HG03439 (cell line): ENCODE results near the gene INHBC.

Experiments used
- ATAC-seq: cut with Tn5 transposase; IDR thresholded peaks from one replicate; pipeline ENCODE4 v1.9.1; 2021; ENCODE audit warnings: mild to moderate bottlenecking, moderate library complexity; ENCODE audit not compliant: unreplicated experiment

Gene INHBC

GRCh38 chr12:57452937-57453509, 18.4 kb downstream of the INHBC start:
- ATAC-seq: no peak

GRCh38 chr12:57454213-57454565, 19.6 kb downstream of the INHBC start:
- no peak for ATAC-seq

GRCh38 chr12:57454566-57455373, 20.2 kb downstream of the INHBC start, which contains the start of gene INHBE:
INHBE (plus strand) TSS chr12:57455307; CDS start chr12:57455537, 230 bp downstream.
- no peak for ATAC-seq

- no peak for ATAC-seq
Measured at GRCh38 chr12:57455374-57456144, 21.0 kb downstream of the INHBC start.

- no peak for ATAC-seq
Measured at GRCh38 chr12:57456145-57456700, 21.6 kb downstream of the INHBC start.

GRCh38 chr12:57456737-57457490, 22.3 kb downstream of the INHBC start:
- no peak for ATAC-seq

- no peak for ATAC-seq
Measured at GRCh38 chr12:57458665-57459054, 24.1 kb downstream of the INHBC start.

- peak; percentile 54 for ATAC-seq
Measured at GRCh38 chr12:57459055-57459749, 24.6 kb downstream of the INHBC start.

GRCh38 chr12:57459750-57460467, 25.3 kb downstream of the INHBC start, which contains the start of gene GLI1:
GLI1 (plus strand) TSS chr12:57459785; CDS start chr12:57463692, 3,907 bp downstream.
- no peak for ATAC-seq

GRCh38 chr12:57460468-57460784, 25.8 kb downstream of the INHBC start:
- ATAC-seq: no peak

- no peak for ATAC-seq
Measured at GRCh38 chr12:57460841-57461275, 26.3 kb downstream of the INHBC start.

- ATAC-seq: no peak
Measured at GRCh38 chr12:57461276-57461916, 26.8 kb downstream of the INHBC start.

GRCh38 chr12:57461917-57462250, 27.3 kb downstream of the INHBC start:
- no peak for ATAC-seq

- peak; percentile 60 for ATAC-seq
Measured at GRCh38 chr12:57462251-57462911, 27.8 kb downstream of the INHBC start.

- ATAC-seq: no peak
Measured at GRCh38 chr12:57462912-57463253, 28.3 kb downstream of the INHBC start.

- ATAC-seq: no peak
Measured at GRCh38 chr12:57464569-57464968, 30.0 kb downstream of the INHBC start.

GRCh38 chr12:57465030-57465746, 30.6 kb downstream of the INHBC start:
- no peak for ATAC-seq
